H9 (cell line): ENCODE measurements around the gene TIGD3. TPM values are rescaled to one million over a fixed set of nuclear protein-coding genes. Genes with fewer than 3 reads are reported as not detected.

Source experiments
- DNase-seq: peaks from one replicate; pipeline ENCODE4 v3.0.0-alpha.2; 2017
- H2AFZ ChIP-seq: one replicate; pipeline ENCODE4 v1.6.1; 2013; ENCODE audit warnings: mild to moderate bottlenecking, low read length, control low read depth, moderate library complexity
- H2AK5ac ChIP-seq: 2 replicates; pipeline ENCODE4 v1.6.1; 2013; ENCODE audit warnings: low read length, control low read depth, mixed read lengths; ENCODE audit not compliant: insufficient read length
- H2BK120ac ChIP-seq: one replicate; pipeline ENCODE4 v1.6.1; 2013; ENCODE audit warnings: low read depth, mild to moderate bottlenecking, low read length, control low read depth, inconsistent platforms; ENCODE audit not compliant: poor library complexity, severe bottlenecking
- H2BK12ac ChIP-seq: 2 replicates; pipeline ENCODE4 v1.6.1; 2013; ENCODE audit warnings: low read length, control low read depth, mixed read lengths, low read depth; ENCODE audit not compliant: insufficient read length
- H2BK15ac ChIP-seq: 2 replicates; pipeline ENCODE4 v1.6.1; 2013; ENCODE audit warnings: low read depth, low read length, control low read depth
- H2BK20ac ChIP-seq: one replicate; pipeline ENCODE4 v1.6.1; 2013; ENCODE audit warnings: low read depth, mild to moderate bottlenecking, low read length, control low read depth, inconsistent platforms; ENCODE audit not compliant: poor library complexity, severe bottlenecking
- H2BK5ac ChIP-seq: 2 replicates; pipeline ENCODE4 v1.6.1; 2013; ENCODE audit warnings: low read length, control low read depth, mixed read lengths; ENCODE audit not compliant: insufficient read length
- H3K14ac ChIP-seq: 2 replicates; pipeline ENCODE4 v1.6.1; 2013; ENCODE audit warnings: low read length, control low read depth; ENCODE audit not compliant: insufficient read depth
- H3K18ac ChIP-seq: 2 replicates; pipeline ENCODE4 v1.6.1; 2013; ENCODE audit warnings: low read depth, mild to moderate bottlenecking, mixed read lengths, low read length, control low read depth; ENCODE audit not compliant: insufficient read length
- H3K23ac ChIP-seq: 2 replicates; pipeline ENCODE4 v1.6.1; 2013; ENCODE audit warnings: low read length, control low read depth, mixed read lengths, low read depth; ENCODE audit not compliant: insufficient read length
- H3K23me2 ChIP-seq: 2 replicates; pipeline ENCODE4 v1.6.1; 2013; ENCODE audit warnings: low read depth, mild to moderate bottlenecking, mixed read lengths, low read length, control low read depth; ENCODE audit not compliant: insufficient read length, poor library complexity, severe bottlenecking
- H3K27ac ChIP-seq: 2 replicates; pipeline ENCODE4 v1.5.1; 2013; ENCODE audit warnings: low read length, control low read depth, mixed read lengths, low read depth; ENCODE audit not compliant: insufficient read length
- H3K27me3 ChIP-seq: 2 replicates; pipeline ENCODE4 v1.6.1; 2013; ENCODE audit warnings: low read length, control low read depth, inconsistent platforms; ENCODE audit not compliant: insufficient read depth
- H3K4ac ChIP-seq: 2 replicates; pipeline ENCODE4 v1.6.1; 2013; ENCODE audit warnings: low read depth, mild to moderate bottlenecking, control low read depth, inconsistent platforms, low read length, moderate library complexity
- H3K4me1 ChIP-seq: 2 replicates; pipeline ENCODE4 v1.6.1; 2013; ENCODE audit warnings: low read length, control low read depth, inconsistent platforms; ENCODE audit not compliant: insufficient read depth
- H3K4me2 ChIP-seq: 2 replicates; pipeline ENCODE4 v1.6.1; 2013; ENCODE audit warnings: low read length, control low read depth, mixed read lengths; ENCODE audit not compliant: insufficient read length, insufficient read depth
- H3K56ac ChIP-seq: 2 replicates; pipeline ENCODE4 v1.6.1; 2013; ENCODE audit warnings: low read depth, mild to moderate bottlenecking, mixed read lengths, low read length, control low read depth; ENCODE audit not compliant: insufficient read length
- H3K79me1 ChIP-seq: 2 replicates; pipeline ENCODE4 v1.6.1; 2013; ENCODE audit warnings: low read depth, mild to moderate bottlenecking, moderate library complexity, low read length, control low read depth, inconsistent platforms; ENCODE audit not compliant: insufficient read depth, poor library complexity, severe bottlenecking
- H3K79me2 ChIP-seq: 2 replicates; pipeline ENCODE4 v1.6.1; 2013; ENCODE audit warnings: low read length, control low read depth, inconsistent platforms; ENCODE audit not compliant: insufficient read depth
- H3K9ac ChIP-seq: 2 replicates; pipeline ENCODE4 v1.6.1; 2013; ENCODE audit warnings: low read length, control low read depth, mixed read lengths; ENCODE audit not compliant: insufficient read length; ENCODE audit errors: extremely low read depth
- H3K9me3 ChIP-seq: one replicate; pipeline ENCODE4 v1.6.1; 2013; ENCODE audit warnings: low read depth, low read length, inconsistent platforms; ENCODE audit not compliant: control insufficient read depth
- H3T11ph ChIP-seq: one replicate; pipeline ENCODE4 v1.6.1; 2013; ENCODE audit warnings: mild to moderate bottlenecking, low read length, control low read depth, inconsistent platforms
- H4K20me1 ChIP-seq: one replicate; pipeline ENCODE4 v1.6.1; 2013; ENCODE audit not compliant: control insufficient read depth, insufficient read length, insufficient read depth
- H4K5ac ChIP-seq: 2 replicates; pipeline ENCODE4 v1.6.1; 2013; ENCODE audit warnings: low read depth, mild to moderate bottlenecking, mixed read lengths, low read length, control low read depth; ENCODE audit not compliant: insufficient read length
- H4K8ac ChIP-seq: replicated peaks from 2 replicates; pipeline ENCODE4 v1.6.1; 2013; ENCODE audit warnings: low read length, control low read depth, mixed read lengths, low read depth; ENCODE audit not compliant: insufficient read length
- H4K91ac ChIP-seq: 2 replicates; pipeline ENCODE4 v1.6.1; 2013; ENCODE audit warnings: low read depth, mild to moderate bottlenecking, moderate library complexity, mixed read lengths, low read length, control low read depth; ENCODE audit not compliant: insufficient read length
- H3K27ac Mint-ChIP-seq, 3 experiments: 2 replicates in 2 of 3; 3 replicates in 1 of 3; pipeline ENCODE4 v1.8.0; 2020 to 2021; ENCODE audit warnings: mixed read lengths in 3 of 3, mild to moderate bottlenecking in 1 of 3, moderate library complexity in 1 of 3
- H3K27me3 Mint-ChIP-seq: 2 replicates; pipeline ENCODE4 v1.8.0; 2021; ENCODE audit warnings: low read depth, mild to moderate bottlenecking, moderate library complexity, mixed read lengths
- H3K36me3 Mint-ChIP-seq, 3 experiments: 2 replicates in 2 of 3; 3 replicates in 1 of 3; pipeline ENCODE4 v1.8.0; 2020 to 2021; ENCODE audit warnings: low read depth in 3 of 3, mixed read lengths in 3 of 3; ENCODE audit not compliant: insufficient read depth in 1 of 3
- H3K4me1 Mint-ChIP-seq, 2 experiments: 2 replicates each; pipeline ENCODE4 v1.8.0; 2020; ENCODE audit warnings: mixed read lengths in 2 of 2
- H3K4me3 Mint-ChIP-seq, 2 experiments: 2 replicates in 1 of 2; 3 replicates in 1 of 2; pipeline ENCODE4 v1.8.0; 2020 to 2021; ENCODE audit warnings: mild to moderate bottlenecking in 2 of 2, mixed read lengths in 2 of 2, moderate library complexity in 1 of 2
- H3K9me3 Mint-ChIP-seq, 2 experiments: 2 replicates in 1 of 2; 3 replicates in 1 of 2; pipeline ENCODE4 v1.8.0; 2020; ENCODE audit warnings: mild to moderate bottlenecking in 2 of 2, mixed read lengths in 2 of 2, moderate library complexity in 1 of 2
- WGBS: extraction: QIAGEN DNeasy Blood & Tissue Kit; methylation state at CpG from one replicate; pipeline ENCODE4 v1.1.7; 2013; ENCODE audit warnings: missing lambda C conversion rate, low lambda C conversion rate, mixed read lengths; ENCODE audit not compliant: insufficient read length; ENCODE audit errors: extremely low coverage; 5-methylcytosine and 5-hydroxymethylcytosine counted together
- total RNA-seq: library from RNA; stranded (reverse); gene quantifications from 2 replicates; pipeline ENCODE4 v1.2.1, GENCODE V29; 2021
- TF ChIP-seq, protein P1 (sequence below): fragments of 200-600 bp; sonication (generic); conservative IDR thresholded peaks from 3 replicates; pipeline ENCODE4 v1.8.0; 2021; ENCODE audit warnings: antibody characterized with exemption, mild to moderate bottlenecking

TIGD3 gene
- total RNA-seq, 1 experiment from 2014 or later = 0.66 TPM

DNA sequence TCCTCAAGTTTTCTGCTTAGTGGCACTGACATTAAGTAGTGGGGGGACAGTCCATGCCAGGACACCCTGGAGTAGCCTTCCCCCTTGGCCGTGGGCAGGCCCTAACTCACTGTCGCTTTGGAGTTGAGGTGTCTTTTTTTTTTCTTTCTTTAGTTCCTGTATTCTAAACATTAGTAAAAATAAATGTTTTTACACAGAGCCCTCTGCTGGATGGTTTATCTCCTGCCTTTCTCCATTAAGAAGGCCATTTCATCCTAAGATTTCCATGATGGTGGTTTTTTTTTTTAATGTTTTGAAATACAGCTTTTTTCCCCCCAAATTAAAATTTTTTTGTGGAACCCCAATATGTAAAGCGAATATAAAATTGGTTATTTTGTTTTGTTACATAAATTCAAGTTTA, 1.8 kb upstream of the TIGD3 start:
- WGBS = no CpG with 5 or more reads among the region's 3 CpGs

More for the DNA sequence above, 1.8 kb upstream of the TIGD3 start:
- Mint-ChIP-seq H3K36me3 (peaks cover 17 to 48% (median 43%) of the 10 kb centered on the region in 3 experiments; a peak in 6 of 7 replicates), H3K4me1 (peaks cover 10 to 12% of the 10 kb centered on the region in 2 experiments), H3K27ac (0 out of 7 replicates have a peak overlapping the region, but pooled peaks of 1 of the 3 experiments have one; percentile 9), H3K27me3 (peaks cover 27% of the 10 kb centered on the region), H3K4me3 (no peak overlapping the region), H3K9me3 (no peaks in the 10 kb centered on the region; a peak in 1 of 5 replicates)
- Histone ChIP-seq H2BK12ac (no peak overlapping the region), H3K14ac (no peak overlapping the region), H4K91ac (no peak overlapping the region), H3K27me3 (peaks cover 2% of the 10 kb centered on the region; the same call in 1 of the 2 replicates), H3K27ac (no peak overlapping the region), H3K9ac (no peak overlapping the region), H3K4me1 (no peaks in the 10 kb centered on the region), H2AK5ac (no peak overlapping the region), H2BK20ac (no peak overlapping the region), H2BK15ac (no peak overlapping the region), H2BK120ac (no peak overlapping the region), H3K4me2 (no peak overlapping the region), H4K5ac (no peak overlapping the region), H3K4ac (no peak overlapping the region), H2AFZ (no peak overlapping the region), H3K9me3 (no peaks in the 10 kb centered on the region), H3K79me2 (no peaks in the 10 kb centered on the region), H3K23me2 (peaks cover 18% of the 10 kb centered on the region), H3K18ac (no peak overlapping the region), H4K8ac (no peak overlapping the region), H4K20me1 (no peaks in the 10 kb centered on the region), H2BK5ac (no peak overlapping the region), H3K79me1 (no peaks in the 10 kb centered on the region), H3K56ac (no peak overlapping the region), H3K23ac (no peak overlapping the region), H3T11ph (no peak overlapping the region)
- no peak for DNase-seq
- TF ChIP-seq, protein P1, sequence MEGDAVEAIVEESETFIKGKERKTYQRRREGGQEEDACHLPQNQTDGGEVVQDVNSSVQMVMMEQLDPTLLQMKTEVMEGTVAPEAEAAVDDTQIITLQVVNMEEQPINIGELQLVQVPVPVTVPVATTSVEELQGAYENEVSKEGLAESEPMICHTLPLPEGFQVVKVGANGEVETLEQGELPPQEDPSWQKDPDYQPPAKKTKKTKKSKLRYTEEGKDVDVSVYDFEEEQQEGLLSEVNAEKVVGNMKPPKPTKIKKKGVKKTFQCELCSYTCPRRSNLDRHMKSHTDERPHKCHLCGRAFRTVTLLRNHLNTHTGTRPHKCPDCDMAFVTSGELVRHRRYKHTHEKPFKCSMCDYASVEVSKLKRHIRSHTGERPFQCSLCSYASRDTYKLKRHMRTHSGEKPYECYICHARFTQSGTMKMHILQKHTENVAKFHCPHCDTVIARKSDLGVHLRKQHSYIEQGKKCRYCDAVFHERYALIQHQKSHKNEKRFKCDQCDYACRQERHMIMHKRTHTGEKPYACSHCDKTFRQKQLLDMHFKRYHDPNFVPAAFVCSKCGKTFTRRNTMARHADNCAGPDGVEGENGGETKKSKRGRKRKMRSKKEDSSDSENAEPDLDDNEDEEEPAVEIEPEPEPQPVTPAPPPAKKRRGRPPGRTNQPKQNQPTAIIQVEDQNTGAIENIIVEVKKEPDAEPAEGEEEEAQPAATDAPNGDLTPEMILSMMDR = peak; percentile 46
